Subcutaneous abdominal adipose tissue (tissue), 5 donors: Measurements from ENCODE around the gene HDAC11.
A peak's percentile ranks its signal among the peaks of the same experiment; 100 is the strongest.

Experiments
- H3K27ac ChIP-seq: one replicate; pipeline ENCODE4 v1.7.0; 2013; ENCODE audit warnings: low read depth, mild to moderate bottlenecking, inconsistent platforms, low read length, moderate library complexity
- H3K27me3 ChIP-seq, 5 donors: one replicate each; pipeline ENCODE4 v1.7.0; 2013; ENCODE audit warnings: low read length in 5 of 5, inconsistent platforms in 1 of 5; ENCODE audit not compliant: control insufficient read depth in 5 of 5, insufficient read depth in 4 of 5
- H3K36me3 ChIP-seq, 5 donors: one replicate each; pipeline ENCODE4 v1.7.0; 2013; ENCODE audit warnings: low read length in 5 of 5; ENCODE audit not compliant: control insufficient read depth in 5 of 5, insufficient read depth in 5 of 5
- H3K4me1 ChIP-seq, 5 donors: one replicate each; pipeline ENCODE4 v1.7.0; 2013; ENCODE audit warnings: low read length in 5 of 5, mild to moderate bottlenecking in 3 of 5, moderate library complexity in 1 of 5; ENCODE audit not compliant: control insufficient read depth in 5 of 5, insufficient read depth in 5 of 5
- H3K4me3 ChIP-seq, 5 donors: one replicate each; pipeline ENCODE4 v1.7.0; 2013; ENCODE audit warnings: low read length in 5 of 5, low read depth in 1 of 5
- H3K9ac ChIP-seq, 5 donors: one replicate each; pipeline ENCODE4 v1.7.0; 2013; ENCODE audit warnings: low read length in 5 of 5, mild to moderate bottlenecking in 4 of 5, moderate library complexity in 3 of 5
- H3K9me3 ChIP-seq, 5 donors: one replicate each; pipeline ENCODE4 v1.7.0; 2013; ENCODE audit warnings: low read length in 5 of 5; ENCODE audit not compliant: control insufficient read depth in 5 of 5
- donor health status: healthy.
- donor health status: healthy.
- donor health status: healthy.
- donor health status: healthy.
- donor health status: healthy.

HDAC11 gene

DNA sequence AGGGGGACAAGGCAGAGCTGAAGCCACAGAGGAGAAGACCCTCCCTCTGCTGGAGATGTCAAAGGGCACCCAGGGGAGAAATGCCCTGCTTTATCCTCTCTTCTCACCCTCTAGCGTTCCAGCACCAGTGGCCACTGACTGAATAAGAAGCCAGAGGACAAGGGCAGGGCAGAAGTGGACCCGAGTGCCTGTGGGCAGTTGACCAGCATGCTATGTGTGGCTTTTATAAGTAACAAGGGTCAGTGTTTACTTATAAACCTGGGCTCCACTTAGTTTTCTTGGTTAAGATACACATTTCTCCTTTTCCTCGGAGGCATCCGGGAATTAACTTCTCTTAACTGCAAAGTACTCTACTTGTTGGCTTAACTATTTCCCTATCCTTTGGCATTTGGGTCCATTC, 13.3 kb upstream of the HDAC11 start:
- Histone ChIP-seq H3K9me3 (no peaks in the 10 kb centered on the region), H3K27ac (no peak overlapping the region), H3K4me1 (peaks cover 0 to 8% (median 0%) of the 10 kb centered on the region in 5 donors), H3K4me3 (no peak overlapping the region), H3K9ac (no peak overlapping the region), H3K27me3 (peaks cover 0 to 3% (median 2%) of the 10 kb centered on the region in 5 donors), H3K36me3 (no peaks in the 10 kb centered on the region)

DNA sequence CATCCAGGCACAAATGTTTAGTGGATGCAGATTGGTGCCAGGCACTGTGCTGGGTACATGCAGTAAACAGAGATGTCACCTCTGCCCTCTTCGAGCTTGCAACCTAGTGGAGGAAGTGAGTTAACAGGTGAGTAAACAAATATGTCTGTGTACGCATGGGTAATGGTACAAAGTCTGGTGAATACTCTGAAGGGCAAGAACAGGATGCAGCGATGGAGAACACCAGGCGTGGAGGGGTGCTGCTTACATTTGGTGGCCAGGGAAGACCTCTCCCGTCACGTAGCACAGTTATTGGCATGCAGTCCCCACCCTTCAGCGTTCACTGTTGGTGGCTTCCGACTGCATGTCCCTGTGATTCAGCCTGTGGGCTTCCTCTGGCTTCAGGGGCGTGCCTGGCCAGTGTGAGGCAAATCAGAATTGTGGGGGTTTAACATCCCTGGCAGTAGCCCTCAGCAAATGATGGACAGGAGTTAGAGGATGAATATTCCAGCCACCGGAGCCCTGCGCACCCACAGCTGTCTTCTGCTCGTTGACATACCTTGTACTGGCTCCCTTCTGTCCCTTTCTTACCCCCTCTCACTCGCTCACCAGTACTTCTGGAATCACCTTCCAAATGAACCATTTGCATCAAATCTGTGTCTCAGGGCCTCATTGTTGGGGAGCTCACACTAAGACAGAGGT, 9.1 kb upstream of the HDAC11 start:
- no peak overlapping the region for H3K9ac ChIP-seq
- H3K27ac ChIP-seq, result no peak overlapping the region

DNA sequence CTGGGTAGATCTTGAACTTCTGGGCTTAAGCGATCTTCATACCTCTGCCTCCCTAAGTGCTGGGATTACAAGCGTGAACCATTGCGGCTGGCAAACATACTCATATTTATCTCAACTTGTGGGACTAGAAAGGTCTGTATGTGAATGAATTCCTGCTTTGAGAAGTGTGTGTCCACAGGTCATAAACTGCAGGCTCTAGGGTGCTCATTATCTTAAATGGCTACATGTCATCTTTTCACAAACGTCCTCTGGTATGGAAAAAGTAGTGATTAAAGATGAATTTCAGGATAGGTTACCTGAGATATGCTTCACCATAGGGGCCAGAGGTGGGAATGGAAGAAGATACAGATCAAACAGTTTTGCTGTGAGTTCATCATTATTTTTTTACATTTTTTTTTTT, 7.8 kb upstream of the HDAC11 start:
- Histone ChIP-seq H3K4me3 (no peak overlapping the region), H3K9ac (no peak overlapping the region), H3K36me3 (no peaks in the 10 kb centered on the region), H3K4me1 (peaks cover 0 to 4% (median 0%) of the 10 kb centered on the region in 5 donors), H3K27ac (no peak overlapping the region), H3K27me3 (peaks cover 0 to 3% (median 2%) of the 10 kb centered on the region in 5 donors), H3K9me3 (no peaks in the 10 kb centered on the region)

More for the DNA sequence above, 9.1 kb upstream of the HDAC11 start:
- H3K4me1 ChIP-seq, result no peaks in the 10 kb centered on the region
- no peak overlapping the region for H3K4me3 ChIP-seq
- H3K27me3 ChIP-seq, result peaks cover 0 to 3% (median 2%) of the 10 kb centered on the region in 5 donors
- H3K36me3 ChIP-seq, result no peaks in the 10 kb centered on the region
- no peaks in the 10 kb centered on the region for H3K9me3 ChIP-seq

DNA sequence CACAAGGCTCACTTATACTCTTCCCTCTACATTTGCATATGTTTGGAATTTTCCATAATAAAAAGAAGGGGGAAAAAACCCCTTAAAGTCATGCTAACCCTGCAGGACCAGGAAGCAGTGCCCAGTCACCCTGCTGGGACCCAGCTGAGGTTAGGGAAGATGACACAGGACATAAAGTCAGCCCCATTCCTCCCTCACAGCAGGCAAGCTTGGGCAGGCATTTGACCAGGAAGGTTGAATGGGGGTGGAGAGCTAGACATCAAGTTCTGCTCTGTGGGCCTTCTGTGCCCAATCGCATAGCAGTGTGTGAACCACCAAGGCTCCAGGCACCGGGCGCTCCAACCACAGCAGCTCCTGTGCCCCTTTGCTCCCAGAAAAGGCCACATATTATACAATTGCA, 7.1 kb upstream of the HDAC11 start:
- no peak overlapping the region for H3K4me3 ChIP-seq
- no peak overlapping the region for H3K9ac ChIP-seq
- peaks cover 0 to 7% (median 0%) of the 10 kb centered on the region in 5 donors for H3K4me1 ChIP-seq
- H3K27ac ChIP-seq, result no peak overlapping the region
- no peaks in the 10 kb centered on the region for H3K9me3 ChIP-seq
- peaks cover 0 to 3% (median 2%) of the 10 kb centered on the region in 5 donors for H3K27me3 ChIP-seq
- no peaks in the 10 kb centered on the region for H3K36me3 ChIP-seq

DNA sequence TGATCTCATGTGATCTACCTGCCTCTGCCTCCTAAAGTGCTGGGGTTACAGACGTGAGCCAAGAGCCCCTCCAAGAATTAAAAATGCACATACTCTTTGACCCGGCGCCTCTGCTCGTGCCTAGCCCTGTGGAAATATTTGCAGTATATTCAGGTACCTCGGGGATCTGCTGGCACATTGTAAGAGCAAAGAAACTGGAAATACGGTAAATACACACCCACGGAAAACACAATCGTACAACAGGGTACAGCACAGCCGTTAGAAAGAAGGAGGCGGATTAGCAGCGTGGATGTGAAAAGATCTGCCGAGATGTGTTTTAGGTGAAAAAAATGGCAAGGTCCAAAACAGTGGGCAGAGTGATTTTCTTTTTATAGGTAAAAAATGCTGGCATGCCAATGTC, 6.1 kb upstream of the HDAC11 start:
- no peak overlapping the region for H3K9ac ChIP-seq
- no peak overlapping the region for H3K4me3 ChIP-seq
- no peaks in the 10 kb centered on the region for H3K36me3 ChIP-seq
- peaks cover 0 to 9% (median 2%) of the 10 kb centered on the region in 5 donors for H3K4me1 ChIP-seq
- peaks cover 0 to 3% (median 2%) of the 10 kb centered on the region in 5 donors for H3K27me3 ChIP-seq
- no peak overlapping the region for H3K27ac ChIP-seq
- H3K9me3 ChIP-seq, result no peaks in the 10 kb centered on the region

DNA sequence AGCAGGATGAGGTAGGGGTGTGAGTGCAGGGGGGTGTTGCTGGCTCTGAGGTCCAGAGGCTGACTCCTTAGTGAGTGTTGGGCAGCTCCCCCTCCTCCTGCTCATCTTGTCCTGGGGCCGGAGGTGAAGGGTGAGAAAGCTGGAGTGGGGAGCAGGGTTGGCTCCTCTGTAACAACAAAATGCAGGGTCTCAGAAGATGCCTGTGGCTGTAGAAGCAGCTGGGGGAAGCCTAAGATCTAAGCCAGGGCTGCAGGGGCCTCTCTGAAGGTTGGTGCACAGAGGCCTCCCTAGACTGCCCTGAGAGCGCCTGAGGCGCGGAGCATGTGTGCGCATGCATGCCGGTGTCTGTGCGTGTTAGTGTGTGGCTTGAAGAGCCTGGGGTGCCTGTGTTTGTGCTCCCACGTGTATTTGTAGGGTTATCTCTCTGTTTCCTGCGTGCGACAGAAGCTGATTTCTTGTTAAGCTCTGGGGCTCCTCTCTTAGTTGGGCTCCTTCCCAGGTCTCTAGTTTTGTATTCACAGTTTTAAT, 5.3 kb upstream of the HDAC11 start:
- Histone ChIP-seq H3K4me3 (no peak overlapping the region), H3K27me3 (peaks cover 0 to 3% (median 2%) of the 10 kb centered on the region in 5 donors), H3K9me3 (no peaks in the 10 kb centered on the region), H3K9ac (no peak overlapping the region), H3K27ac (no peak overlapping the region), H3K4me1 (peaks cover 0 to 14% (median 7%) of the 10 kb centered on the region in 5 donors), H3K36me3 (no peaks in the 10 kb centered on the region)

DNA sequence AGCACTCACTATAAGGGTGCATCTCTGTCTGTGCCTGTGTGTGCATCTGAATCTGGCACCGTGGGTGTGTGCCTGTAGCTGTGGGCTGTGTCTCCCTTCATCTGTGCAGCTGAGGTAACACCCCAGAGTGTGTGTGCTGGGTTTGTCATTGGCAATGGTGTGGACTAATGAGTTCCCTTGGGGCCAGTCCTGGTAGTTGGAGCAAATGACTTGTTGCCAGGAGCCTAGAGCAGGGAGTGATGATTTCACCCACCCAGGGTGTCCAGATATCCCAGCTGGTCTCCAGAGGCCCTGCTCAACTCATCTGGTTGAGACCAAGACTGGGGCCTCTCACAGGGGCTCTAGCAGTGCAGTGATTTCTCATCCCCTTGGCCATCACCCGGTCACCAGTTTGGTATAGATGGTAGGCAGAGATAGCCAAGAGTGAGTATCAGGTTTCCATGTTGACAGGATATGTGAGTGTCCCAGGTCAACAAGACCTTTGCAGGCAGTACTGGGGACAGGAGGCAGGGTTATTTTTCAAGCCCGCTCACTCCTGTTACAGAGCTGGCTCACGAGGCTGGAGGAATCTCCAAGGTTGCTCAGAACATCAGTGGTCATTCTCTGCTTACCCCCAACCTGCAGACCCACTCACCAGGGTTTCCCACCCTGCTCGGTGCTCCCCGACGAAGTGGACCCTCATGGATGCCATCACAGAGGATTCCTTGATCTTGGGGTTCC, 4.1 kb upstream of the HDAC11 start:
- Histone ChIP-seq H3K4me1 (peaks cover 3 to 21% (median 14%) of the 10 kb centered on the region in 5 donors), H3K36me3 (no peaks in the 10 kb centered on the region), H3K27me3 (peaks cover 0 to 3% (median 2%) of the 10 kb centered on the region in 5 donors), H3K4me3 (no peak overlapping the region), H3K9me3 (no peaks in the 10 kb centered on the region), H3K9ac (no peak overlapping the region), H3K27ac (no peak overlapping the region)

DNA sequence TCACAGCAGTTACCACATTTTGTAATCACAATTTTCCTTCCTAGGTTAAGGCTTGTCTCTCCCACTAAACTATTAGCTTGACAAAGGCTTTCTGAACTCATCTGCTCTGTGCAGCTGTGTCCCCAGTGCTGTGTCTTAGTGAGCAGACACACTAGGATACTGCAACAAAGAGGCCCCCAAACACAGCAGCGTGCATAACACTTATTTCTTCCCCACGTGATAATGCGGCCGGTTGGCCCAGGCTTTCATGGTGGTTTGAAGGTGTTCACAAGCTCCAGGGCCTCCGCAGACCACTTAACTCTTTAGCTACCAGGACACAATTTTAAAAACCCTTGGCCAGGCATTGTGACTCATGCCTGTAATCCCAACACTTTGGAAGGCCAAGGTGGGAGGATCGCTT, 2.2 kb upstream of the HDAC11 start:
- Histone ChIP-seq H3K9me3 (no peaks in the 10 kb centered on the region), H3K4me1 (peaks cover 3 to 22% (median 16%) of the 10 kb centered on the region in 5 donors), H3K27me3 (peaks cover 0 to 3% (median 2%) of the 10 kb centered on the region in 5 donors), H3K4me3 (no peak overlapping the region), H3K27ac (no peak overlapping the region), H3K36me3 (no peaks in the 10 kb centered on the region), H3K9ac (no peak overlapping the region)

DNA sequence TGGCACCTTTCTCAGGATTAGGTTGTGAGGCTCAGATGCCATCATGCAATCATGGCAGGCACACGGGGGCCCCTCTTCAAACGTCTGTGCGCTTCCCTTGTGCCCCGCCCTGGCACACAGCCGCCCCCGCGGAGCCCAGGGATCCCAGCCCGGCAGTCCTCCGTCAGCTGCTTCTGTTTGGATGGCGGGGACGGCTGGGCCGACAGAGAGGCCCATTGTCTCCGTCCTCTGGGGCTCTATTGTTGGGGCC, 849 bp upstream of the HDAC11 start:
- peak overlapping the region; percentile 79 for H3K27ac ChIP-seq
- peaks cover 3 to 22% (median 16%) of the 10 kb centered on the region in 5 donors for H3K4me1 ChIP-seq
- no peaks in the 10 kb centered on the region for H3K9me3 ChIP-seq
- peak overlapping the region; percentile 38 to 86 (median 80) for H3K4me3 ChIP-seq
- H3K36me3 ChIP-seq, result no peaks in the 10 kb centered on the region
- H3K27me3 ChIP-seq, result peaks cover 0 to 3% (median 2%) of the 10 kb centered on the region in 5 donors
- peak overlapping the region in 4 of 5 donors; percentile 84 to 93 (median 88) for H3K9ac ChIP-seq
